ENCODE measurements around the gene KIF5C.

DNA sequence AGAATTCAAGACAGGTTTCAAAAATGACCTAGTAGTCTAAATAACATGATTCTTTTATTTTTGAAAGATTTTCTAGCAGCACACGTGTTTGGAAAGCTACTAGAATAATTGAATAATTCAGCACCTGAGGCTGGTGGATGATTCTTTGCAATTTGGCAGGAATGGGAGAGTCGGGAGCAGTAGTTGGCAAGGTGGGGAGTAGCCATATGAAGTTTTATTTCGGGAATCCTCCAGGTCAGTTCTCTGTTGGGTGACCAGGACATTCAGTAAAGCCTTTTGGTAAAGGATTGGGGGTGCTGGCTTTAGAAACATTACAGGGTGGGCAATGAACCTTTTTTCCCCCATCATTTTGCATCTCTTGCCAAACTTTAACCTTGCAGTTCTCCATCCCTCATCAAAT, 88.4 kb downstream of the KIF5C start:
- TF ChIP-seq, protein P1, sequence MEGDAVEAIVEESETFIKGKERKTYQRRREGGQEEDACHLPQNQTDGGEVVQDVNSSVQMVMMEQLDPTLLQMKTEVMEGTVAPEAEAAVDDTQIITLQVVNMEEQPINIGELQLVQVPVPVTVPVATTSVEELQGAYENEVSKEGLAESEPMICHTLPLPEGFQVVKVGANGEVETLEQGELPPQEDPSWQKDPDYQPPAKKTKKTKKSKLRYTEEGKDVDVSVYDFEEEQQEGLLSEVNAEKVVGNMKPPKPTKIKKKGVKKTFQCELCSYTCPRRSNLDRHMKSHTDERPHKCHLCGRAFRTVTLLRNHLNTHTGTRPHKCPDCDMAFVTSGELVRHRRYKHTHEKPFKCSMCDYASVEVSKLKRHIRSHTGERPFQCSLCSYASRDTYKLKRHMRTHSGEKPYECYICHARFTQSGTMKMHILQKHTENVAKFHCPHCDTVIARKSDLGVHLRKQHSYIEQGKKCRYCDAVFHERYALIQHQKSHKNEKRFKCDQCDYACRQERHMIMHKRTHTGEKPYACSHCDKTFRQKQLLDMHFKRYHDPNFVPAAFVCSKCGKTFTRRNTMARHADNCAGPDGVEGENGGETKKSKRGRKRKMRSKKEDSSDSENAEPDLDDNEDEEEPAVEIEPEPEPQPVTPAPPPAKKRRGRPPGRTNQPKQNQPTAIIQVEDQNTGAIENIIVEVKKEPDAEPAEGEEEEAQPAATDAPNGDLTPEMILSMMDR (IDR thresholded peaks at IDR 0.05), result no peak
- no peak for TF ChIP-seq EZH2 (IDR thresholded peaks at IDR 0.05; ENCODE audit: borderline replicate concordance, insufficient read depth, low read depth, low read length, poor library complexity, severe bottlenecking)

Data from B cell (primary cell).